Measurements from ENCODE around the gene ALDH1B1. TPM values are rescaled to one million over a fixed set of nuclear protein-coding genes. Genes with fewer than 3 reads are reported as not detected.

ALDH1B1 gene
- total and polyA plus RNA-seq, 2 of the 13 experiments (the other 11 are each of a cell fraction or from before 2014, with no cell fraction given), result 45.1 to 125 TPM

- TF ChIP-seq SOX6 (IDR thresholded peaks at IDR 0.05) (no peak), SOX6 (CRISPR knock-in tag; IDR thresholded peaks at IDR 0.05) (peak; percentile 79), E2F1 (CRISPR knock-in tag; IDR thresholded peaks at IDR 0.05) (no peak), TFE3 (CRISPR knock-in tag; IDR thresholded peaks at IDR 0.05) (peak; percentile 72; the same call in 1 of the 2 replicates), HNRNPH1 (optimal IDR thresholded peaks at IDR 0.05; ENCODE audit: low read depth, low read length) (no peak), MATR3 (CRISPR knock-in tag; IDR thresholded peaks at IDR 0.05) (no peak), ZNF547 (CRISPR knock-in tag; IDR thresholded peaks at IDR 0.05) (no peak), JUND (CRISPR knock-in tag; IDR thresholded peaks at IDR 0.05) (no peak), ZNF124 (CRISPR knock-in tag; IDR thresholded peaks at IDR 0.05) (no peak), ZBTB8A (CRISPR knock-in tag; IDR thresholded peaks at IDR 0.05; ENCODE audit: borderline replicate concordance, low read depth) (no peak), SRSF1 (optimal IDR thresholded peaks at IDR 0.05; ENCODE audit: low read depth, low read length) (no peak), MTA3 (CRISPR knock-in tag; IDR thresholded peaks at IDR 0.05) (no peak), ZNF672 (CRISPR knock-in tag; IDR thresholded peaks at IDR 0.05) (no peak), SKI (IDR thresholded peaks at IDR 0.05; ENCODE audit: partially characterized antibody) (no peak), ZNF121 (CRISPR knock-in tag; IDR thresholded peaks at IDR 0.05) (no peak), NR2F2 (IDR thresholded peaks at IDR 0.05; ENCODE audit: borderline replicate concordance, low read depth) (no peak), CENPT (CRISPR knock-in tag; IDR thresholded peaks at IDR 0.05; ENCODE audit: low read depth) (no peak), ZHX2 (IDR thresholded peaks at IDR 0.05; ENCODE audit: low read depth) (no peak), ZHX2 (CRISPR knock-in tag; IDR thresholded peaks at IDR 0.05; ENCODE audit: borderline replicate concordance) (no peak), ZFP36 (IDR thresholded peaks at IDR 0.05; ENCODE audit: borderline replicate concordance, low read depth, low read length, partially characterized antibody) (no peak), MEIS2 (CRISPR knock-in tag; IDR thresholded peaks at IDR 0.05) (no peak), NFE2L1 (CRISPR knock-in tag; IDR thresholded peaks at IDR 0.05; ENCODE audit: borderline replicate concordance) (no peak), MYNN (CRISPR knock-in tag; IDR thresholded peaks at IDR 0.05; ENCODE audit: low read depth) (no peak), ZBTB42 (CRISPR knock-in tag; IDR thresholded peaks at IDR 0.05) (no peak), ZBTB1 (CRISPR knock-in tag; IDR thresholded peaks at IDR 0.05; ENCODE audit: borderline replicate concordance) (no peak)
Measured at GRCh38 chr9:38386319-38386895, 6.1 kb upstream of the ALDH1B1 start (continued).

Measured in HepG2 (cell line).